Measurements from ENCODE around the gene DSG3. TPM values are rescaled to one million over a fixed set of nuclear protein-coding genes. Genes with fewer than 3 reads are reported as not detected.

The DSG3 gene
- total and polyA plus RNA-seq, 4 donors = under 0.01 TPM; not detected in 3

DNA sequence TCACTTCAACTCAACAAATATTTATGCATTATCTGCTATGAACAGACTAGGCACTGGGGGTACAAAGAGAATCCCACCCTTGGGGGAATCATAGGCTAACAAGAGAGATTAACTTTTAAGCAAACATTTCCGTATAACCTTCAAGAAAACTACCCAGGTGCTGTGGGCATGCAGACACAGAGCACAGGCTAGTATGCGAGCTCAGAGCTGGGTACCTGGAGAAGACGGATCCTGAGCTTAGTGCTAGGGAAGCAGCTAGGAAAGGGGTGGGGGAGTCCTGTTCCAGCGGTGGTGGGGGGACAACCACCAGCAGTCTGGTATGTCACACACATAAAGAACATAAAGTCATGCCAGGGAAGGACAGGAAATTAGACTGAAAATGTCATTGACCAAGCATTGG lies 17.5 kb upstream of the DSG3 start:
- Histone ChIP-seq H3K36me3 (ENCODE audit: control insufficient read depth, insufficient read depth, low read length) (no peaks in the 10 kb centered on the region), H3K27ac (ENCODE audit: low read depth, low read length) (no peak overlapping the region), H3K4me3 (ENCODE audit: low read depth, low read length) (no peak overlapping the region), H3K27me3 (ENCODE audit: control insufficient read depth, insufficient read depth, low read length) (no peaks in the 10 kb centered on the region), H3K9me3 (ENCODE audit: control insufficient read depth, insufficient read depth, low read length) (no peaks in the 10 kb centered on the region), H3K4me1 (ENCODE audit: control insufficient read depth, insufficient read depth, low read length) (no peaks in the 10 kb centered on the region)
- WGBS (ENCODE audit: insufficient coverage) = no CpG with 5 or more reads among the region's 4 CpGs
- no peak for DNase-seq (ENCODE audit: low read depth in 4 of 6, low spot score in 6 of 6)

DNA sequence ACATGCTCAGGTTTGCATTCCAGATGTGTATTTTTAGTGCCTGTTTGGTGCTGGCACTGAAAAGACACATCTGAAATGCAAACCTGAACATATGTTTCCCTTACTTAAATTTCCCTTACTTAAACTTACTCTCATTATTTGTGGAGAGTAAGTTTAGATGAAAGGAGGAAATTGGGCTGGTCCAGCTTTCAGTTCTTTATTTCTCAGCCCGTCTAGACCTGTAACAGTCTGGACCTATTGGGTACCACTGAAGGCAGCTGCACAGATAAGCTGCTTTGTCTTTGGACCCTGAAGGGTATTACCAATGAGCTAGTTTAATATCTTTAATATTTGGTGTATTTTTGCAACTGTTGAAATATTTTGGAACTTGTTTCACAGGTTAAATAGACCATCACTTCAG lies 17.0 kb upstream of the DSG3 start:
- H3K27me3 ChIP-seq (ENCODE audit: control insufficient read depth, insufficient read depth, low read length) = no peaks in the 10 kb centered on the region
- H3K9me3 ChIP-seq (ENCODE audit: control insufficient read depth, insufficient read depth, low read length) = no peaks in the 10 kb centered on the region
- no peaks in the 10 kb centered on the region for H3K36me3 ChIP-seq (ENCODE audit: control insufficient read depth, insufficient read depth, low read length)
- no peak overlapping the region for H3K27ac ChIP-seq (ENCODE audit: low read depth, low read length)
- WGBS (ENCODE audit: insufficient coverage) = 100% methylated on average over 1 of the region's 1 CpG
- H3K4me1 ChIP-seq (ENCODE audit: control insufficient read depth, insufficient read depth, low read length) = no peaks in the 10 kb centered on the region
- H3K4me3 ChIP-seq (ENCODE audit: low read depth, low read length) = no peak overlapping the region
- DNase-seq (ENCODE audit: low read depth in 4 of 6, low spot score in 6 of 6) = no peak

DNA sequence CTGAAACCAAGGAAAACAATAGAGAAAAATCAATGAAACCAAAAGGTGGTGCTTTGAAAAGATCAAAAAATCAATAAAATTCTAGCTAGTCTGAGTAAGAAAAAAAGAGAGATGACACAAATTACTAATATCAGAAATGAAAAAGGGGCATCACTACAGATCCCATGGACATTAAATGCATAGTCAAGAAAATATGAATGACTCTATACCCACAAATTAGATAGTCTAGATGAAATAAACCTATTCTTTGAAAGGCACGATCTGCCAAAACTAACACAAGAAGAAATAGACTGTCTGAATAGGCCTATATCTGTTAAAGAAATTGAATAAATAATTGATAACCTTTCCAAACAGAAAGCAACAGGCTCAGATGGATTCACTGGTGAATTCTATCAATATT lies 15.2 kb upstream of the DSG3 start:
- H3K4me1 ChIP-seq (ENCODE audit: control insufficient read depth, insufficient read depth, low read length) = no peaks in the 10 kb centered on the region
- no peaks in the 10 kb centered on the region for H3K27me3 ChIP-seq (ENCODE audit: control insufficient read depth, insufficient read depth, low read length)
- DNase-seq (ENCODE audit: low read depth in 4 of 6, low spot score in 6 of 6) = no peak
- H3K27ac ChIP-seq (ENCODE audit: low read depth, low read length) = no peak overlapping the region
- no CpG with 5 or more reads among the region's 1 CpG for WGBS (ENCODE audit: insufficient coverage)
- H3K4me3 ChIP-seq (ENCODE audit: low read depth, low read length) = no peak overlapping the region
- H3K9me3 ChIP-seq (ENCODE audit: control insufficient read depth, insufficient read depth, low read length) = no peaks in the 10 kb centered on the region
- H3K36me3 ChIP-seq (ENCODE audit: control insufficient read depth, insufficient read depth, low read length) = no peaks in the 10 kb centered on the region

DNA sequence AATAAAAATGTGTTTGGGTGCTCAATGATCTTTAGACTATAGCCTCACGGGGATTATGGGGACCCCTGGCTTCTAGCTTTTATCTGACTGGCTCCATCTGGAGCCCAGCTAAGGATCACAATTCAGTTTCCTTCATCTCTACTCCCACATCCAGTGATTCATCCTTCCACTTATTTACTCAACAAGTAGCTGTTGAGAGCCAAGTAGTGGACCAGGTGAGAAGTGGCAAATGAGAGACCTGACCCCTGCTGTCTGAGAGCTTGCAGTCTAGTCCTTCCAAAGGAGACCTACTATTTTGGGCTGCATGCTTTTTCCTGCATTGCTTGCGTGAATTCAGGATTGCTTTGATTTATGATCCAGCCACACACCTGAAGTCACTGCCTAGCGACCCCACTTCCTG lies 10.7 kb upstream of the DSG3 start:
- DNase-seq (ENCODE audit: low read depth in 4 of 6, low spot score in 6 of 6) = no peak
- H3K27ac ChIP-seq (ENCODE audit: low read depth, low read length) = no peak overlapping the region
- no peaks in the 10 kb centered on the region for H3K4me1 ChIP-seq (ENCODE audit: control insufficient read depth, insufficient read depth, low read length)
- no peak overlapping the region for H3K4me3 ChIP-seq (ENCODE audit: low read depth, low read length)
- H3K36me3 ChIP-seq (ENCODE audit: control insufficient read depth, insufficient read depth, low read length) = no peaks in the 10 kb centered on the region
- 93% methylated on average over 2 of the region's 3 CpGs for WGBS (ENCODE audit: insufficient coverage)
- no peaks in the 10 kb centered on the region for H3K27me3 ChIP-seq (ENCODE audit: control insufficient read depth, insufficient read depth, low read length)
- H3K9me3 ChIP-seq (ENCODE audit: control insufficient read depth, insufficient read depth, low read length) = no peaks in the 10 kb centered on the region

DNA sequence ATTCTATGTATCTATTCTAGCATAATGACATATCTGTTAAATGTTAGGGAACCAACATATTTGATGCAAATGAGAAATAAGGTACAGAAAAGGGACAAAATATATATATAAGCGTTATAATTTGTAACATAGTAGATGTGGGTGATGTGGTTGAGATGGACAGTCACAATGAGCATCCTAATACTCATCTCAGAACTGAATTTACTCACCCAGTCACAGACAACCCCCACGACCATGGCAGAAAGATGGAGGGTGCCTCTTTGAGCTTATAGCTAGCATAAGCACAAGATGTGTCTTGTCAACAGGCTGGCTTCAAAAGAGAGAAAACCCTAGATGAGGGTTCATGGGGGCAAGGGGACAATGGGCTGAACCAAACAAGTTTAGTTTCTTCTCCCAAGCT lies 9.1 kb upstream of the DSG3 start:
- no peak for DNase-seq (ENCODE audit: low read depth in 4 of 6, low spot score in 6 of 6)
- Histone ChIP-seq H3K4me3 (ENCODE audit: low read depth, low read length) (no peak overlapping the region), H3K27ac (ENCODE audit: low read depth, low read length) (no peak overlapping the region), H3K9me3 (ENCODE audit: control insufficient read depth, insufficient read depth, low read length) (no peaks in the 10 kb centered on the region), H3K36me3 (ENCODE audit: control insufficient read depth, insufficient read depth, low read length) (no peaks in the 10 kb centered on the region), H3K4me1 (ENCODE audit: control insufficient read depth, insufficient read depth, low read length) (no peaks in the 10 kb centered on the region), H3K27me3 (ENCODE audit: control insufficient read depth, insufficient read depth, low read length) (no peaks in the 10 kb centered on the region)
- no CpG with 5 or more reads among the region's 2 CpGs for WGBS (ENCODE audit: insufficient coverage)

DNA sequence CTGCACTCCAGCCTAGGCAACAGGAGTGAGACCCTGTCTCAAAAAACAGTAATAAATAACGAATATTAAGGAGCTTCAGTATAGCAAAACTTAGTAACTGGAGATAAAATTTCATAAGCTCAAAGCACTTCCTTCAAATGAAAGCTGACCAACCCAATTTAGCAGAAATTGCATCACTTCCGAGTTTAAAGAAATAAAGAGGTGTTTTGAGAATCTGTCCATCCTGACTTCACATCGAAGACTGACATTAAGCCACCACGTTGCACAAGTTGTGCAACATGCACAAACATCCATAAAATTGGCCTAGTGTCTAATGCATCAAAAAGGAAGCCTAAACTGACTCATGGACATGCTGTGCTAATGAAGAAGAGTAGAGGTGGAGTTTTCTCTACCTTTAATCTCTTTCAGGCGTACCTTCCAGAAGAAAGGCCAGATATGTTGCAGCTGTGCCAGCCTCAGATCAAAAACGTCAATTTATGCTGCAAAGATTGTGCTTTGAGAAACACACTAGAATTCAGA lies 7.7 kb upstream of the DSG3 start:
- no peak for DNase-seq (ENCODE audit: low read depth in 4 of 6, low spot score in 6 of 6)

DNA sequence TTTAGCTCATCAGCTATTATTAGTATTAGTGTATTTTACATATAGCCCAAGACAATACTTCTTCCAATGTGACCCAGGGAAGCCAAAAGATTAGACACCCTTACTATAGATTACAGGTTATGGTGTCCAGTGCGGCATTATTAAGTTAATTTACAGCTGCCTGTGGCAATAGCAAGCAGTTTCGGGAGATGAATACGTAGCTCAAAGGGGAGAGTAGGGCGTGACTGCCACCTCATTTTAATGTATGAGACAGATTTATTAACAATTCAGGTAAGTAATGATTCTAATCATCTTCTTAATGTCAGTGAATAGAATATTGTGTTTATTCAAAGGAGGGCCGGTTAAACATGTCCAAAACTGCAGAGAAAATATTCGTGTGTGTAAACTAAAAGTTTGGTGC lies 6.8 kb upstream of the DSG3 start:
- no peaks in the 10 kb centered on the region for H3K9me3 ChIP-seq (ENCODE audit: control insufficient read depth, insufficient read depth, low read length)
- no peaks in the 10 kb centered on the region for H3K4me1 ChIP-seq (ENCODE audit: control insufficient read depth, insufficient read depth, low read length)
- DNase-seq (ENCODE audit: low read depth in 4 of 6, low spot score in 6 of 6) = no peak
- H3K27me3 ChIP-seq (ENCODE audit: control insufficient read depth, insufficient read depth, low read length) = no peaks in the 10 kb centered on the region
- 88% methylated on average over 2 of the region's 6 CpGs for WGBS (ENCODE audit: insufficient coverage)
- H3K4me3 ChIP-seq (ENCODE audit: low read depth, low read length) = no peak overlapping the region
- H3K36me3 ChIP-seq (ENCODE audit: control insufficient read depth, insufficient read depth, low read length) = no peaks in the 10 kb centered on the region
- H3K27ac ChIP-seq (ENCODE audit: low read depth, low read length) = no peak overlapping the region

More for the DNA sequence above, 7.7 kb upstream of the DSG3 start:
- no peaks in the 10 kb centered on the region for H3K4me1 ChIP-seq (ENCODE audit: control insufficient read depth, insufficient read depth, low read length)
- no peak overlapping the region for H3K4me3 ChIP-seq (ENCODE audit: low read depth, low read length)
- H3K36me3 ChIP-seq (ENCODE audit: control insufficient read depth, insufficient read depth, low read length) = no peaks in the 10 kb centered on the region
- H3K27me3 ChIP-seq (ENCODE audit: control insufficient read depth, insufficient read depth, low read length) = no peaks in the 10 kb centered on the region
- no peaks in the 10 kb centered on the region for H3K9me3 ChIP-seq (ENCODE audit: control insufficient read depth, insufficient read depth, low read length)
- no peak overlapping the region for H3K27ac ChIP-seq (ENCODE audit: low read depth, low read length)
- WGBS (ENCODE audit: insufficient coverage) = 100% methylated on average over 2 of the region's 6 CpGs

DNA sequence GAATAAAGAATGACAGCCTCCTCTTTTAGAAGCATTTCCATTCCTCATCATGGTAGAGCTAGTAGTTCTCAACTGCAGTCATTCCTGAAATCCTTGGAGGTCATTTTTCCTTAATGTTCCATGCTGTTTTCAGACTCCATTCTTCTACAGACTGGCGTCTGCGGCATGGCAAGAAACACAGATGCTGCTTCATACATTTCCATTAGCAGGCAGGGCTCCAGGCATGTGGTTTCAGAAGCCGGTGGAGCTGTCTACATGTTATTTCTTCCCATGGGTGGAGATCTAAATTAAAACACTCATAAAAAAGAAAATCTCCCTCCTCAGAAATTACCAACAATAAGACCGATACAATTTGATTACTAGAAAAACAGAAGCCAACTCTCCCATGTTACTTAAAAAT lies 6.0 kb upstream of the DSG3 start:
- Histone ChIP-seq H3K36me3 (ENCODE audit: control insufficient read depth, insufficient read depth, low read length) (no peaks in the 10 kb centered on the region), H3K27ac (ENCODE audit: low read depth, low read length) (no peak overlapping the region), H3K4me3 (ENCODE audit: low read depth, low read length) (no peak overlapping the region), H3K27me3 (ENCODE audit: control insufficient read depth, insufficient read depth, low read length) (no peaks in the 10 kb centered on the region), H3K4me1 (ENCODE audit: control insufficient read depth, insufficient read depth, low read length) (no peaks in the 10 kb centered on the region), H3K9me3 (ENCODE audit: control insufficient read depth, insufficient read depth, low read length) (no peaks in the 10 kb centered on the region)
- WGBS (ENCODE audit: insufficient coverage) = 45% methylated on average over 2 of the region's 4 CpGs
- peak in 1 of 6 donors; percentile 21 for DNase-seq (ENCODE audit: low read depth in 4 of 6, low spot score in 6 of 6)

DNA sequence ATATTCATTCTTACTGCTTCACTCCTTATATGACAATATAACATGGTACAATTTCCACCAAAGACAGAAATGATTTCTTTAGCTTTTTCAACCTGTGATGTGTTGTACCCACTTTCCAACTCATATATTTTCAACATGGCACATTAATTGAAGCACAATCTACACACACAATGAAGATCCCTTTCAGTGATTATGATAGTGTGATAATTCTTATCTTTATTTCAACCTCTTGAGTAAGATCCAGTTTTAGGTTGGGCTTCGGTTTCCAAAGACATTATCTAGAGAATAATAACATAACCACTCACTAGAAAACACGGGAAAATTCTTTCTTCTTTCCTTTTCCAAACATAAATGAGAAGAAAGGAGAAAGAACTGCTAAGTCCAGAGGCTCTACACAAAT lies 3.4 kb upstream of the DSG3 start:
- no peaks in the 10 kb centered on the region for H3K27me3 ChIP-seq (ENCODE audit: control insufficient read depth, insufficient read depth, low read length)
- H3K9me3 ChIP-seq (ENCODE audit: control insufficient read depth, insufficient read depth, low read length) = no peaks in the 10 kb centered on the region
- no peak overlapping the region for H3K4me3 ChIP-seq (ENCODE audit: low read depth, low read length)
- WGBS (ENCODE audit: insufficient coverage) = no CpG with 5 or more reads among the region's 2 CpGs
- H3K27ac ChIP-seq (ENCODE audit: low read depth, low read length) = no peak overlapping the region
- DNase-seq (ENCODE audit: low read depth in 4 of 6, low spot score in 6 of 6) = no peak
- no peaks in the 10 kb centered on the region for H3K36me3 ChIP-seq (ENCODE audit: control insufficient read depth, insufficient read depth, low read length)
- no peaks in the 10 kb centered on the region for H3K4me1 ChIP-seq (ENCODE audit: control insufficient read depth, insufficient read depth, low read length)

DNA sequence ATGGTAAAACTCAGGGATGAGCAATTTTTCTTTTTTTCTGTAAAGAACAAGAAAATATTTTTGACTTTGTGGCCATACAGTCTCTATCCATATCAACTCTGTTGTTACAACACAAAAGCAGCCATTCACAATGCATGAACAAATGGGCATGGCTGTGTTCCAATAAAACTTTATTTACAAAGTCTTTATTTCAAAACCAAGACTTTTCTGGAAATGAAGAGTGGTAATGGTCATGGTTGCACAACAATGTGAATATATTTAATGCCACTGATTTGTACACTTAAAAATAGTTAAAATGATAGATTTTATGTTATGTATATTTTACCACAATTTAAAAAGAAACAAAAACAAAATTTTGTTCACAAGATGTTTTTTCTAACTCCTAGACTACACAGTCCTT lies 1.6 kb upstream of the DSG3 start:
- Histone ChIP-seq H3K27me3 (ENCODE audit: control insufficient read depth, insufficient read depth, low read length) (no peaks in the 10 kb centered on the region), H3K36me3 (ENCODE audit: control insufficient read depth, insufficient read depth, low read length) (no peaks in the 10 kb centered on the region), H3K4me3 (ENCODE audit: low read depth, low read length) (no peak overlapping the region), H3K4me1 (ENCODE audit: control insufficient read depth, insufficient read depth, low read length) (no peaks in the 10 kb centered on the region), H3K9me3 (ENCODE audit: control insufficient read depth, insufficient read depth, low read length) (no peaks in the 10 kb centered on the region), H3K27ac (ENCODE audit: low read depth, low read length) (no peak overlapping the region)
- no peak for DNase-seq (ENCODE audit: low read depth in 4 of 6, low spot score in 6 of 6)

Measured in spinal cord (tissue), 10 donors.